Fibroblast of lung (primary cell): ENCODE results near the gene DRAP1. TPM values are rescaled to one million over a fixed set of nuclear protein-coding genes. Genes with fewer than 3 reads are reported as not detected.

Experiments
- DNase-seq, 2 donors: peaks; one replicate each; pipeline versions ENCODE4 v3.0.0 to v3.0.0-alpha.2; 2010; ENCODE audit warnings: low read depth in 2 of 2
- H2AFZ ChIP-seq: 2 replicates; pipeline ENCODE4 v1.5.1; 2012; ENCODE audit warnings: low read length, control low read depth, inconsistent platforms
- H3K27ac ChIP-seq: 2 replicates; pipeline ENCODE4 v1.5.1; 2011; ENCODE audit warnings: low read length, control low read depth; ENCODE audit not compliant: insufficient read depth
- H3K27me3 ChIP-seq: 2 replicates; pipeline ENCODE4 v1.5.1; 2011; ENCODE audit warnings: mild to moderate bottlenecking, low read length; ENCODE audit not compliant: control insufficient read depth, insufficient read depth
- H3K36me3 ChIP-seq: 2 replicates; pipeline ENCODE4 v1.5.1; 2011; ENCODE audit warnings: low read length; ENCODE audit not compliant: control insufficient read depth, insufficient read depth
- H3K4me1 ChIP-seq: 2 replicates; pipeline ENCODE4 v1.5.1; 2011; ENCODE audit warnings: low read length; ENCODE audit not compliant: control insufficient read depth, insufficient read depth; ENCODE audit errors: extremely low read depth
- H3K4me2 ChIP-seq: 2 replicates; pipeline ENCODE4 v1.5.1; 2011; ENCODE audit warnings: low read length, control low read depth; ENCODE audit not compliant: insufficient read depth; ENCODE audit errors: extremely low read depth
- H3K4me3 ChIP-seq, 4 experiments: fragments of 200-600 bp in 1 of 4; sonication (generic) in 1 of 4; replicated peaks in 1 of 4; 2 replicates each; pipeline ENCODE4 v1.5.1; 2011 to 2016; ENCODE audit warnings: low read length in 4 of 4, low read depth in 3 of 4, mild to moderate bottlenecking in 3 of 4, control low read depth in 2 of 4, inconsistent platforms in 1 of 4, mixed read lengths in 1 of 4; ENCODE audit not compliant: insufficient read depth in 1 of 4; ENCODE audit errors: control extremely low read depth in 1 of 4
- H3K79me2 ChIP-seq: 2 replicates; pipeline ENCODE4 v1.5.1; 2012; ENCODE audit warnings: mild to moderate bottlenecking, low read length, inconsistent platforms; ENCODE audit not compliant: control insufficient read depth, insufficient read depth
- H3K9ac ChIP-seq: 2 replicates; pipeline ENCODE4 v1.5.1; 2011; ENCODE audit warnings: mild to moderate bottlenecking, low read length, control low read depth; ENCODE audit not compliant: insufficient read depth
- H3K9me3 ChIP-seq: 2 replicates; pipeline ENCODE4 v1.5.1; 2012; ENCODE audit warnings: low read depth, low read length; ENCODE audit not compliant: control insufficient read depth, insufficient read depth
- H4K20me1 ChIP-seq: 2 replicates; pipeline ENCODE4 v1.5.1; 2011; ENCODE audit warnings: low read length; ENCODE audit not compliant: control insufficient read depth, insufficient read depth; ENCODE audit errors: extremely low read depth
- CTCF ChIP-seq, 2 donors: IDR thresholded peaks in 1 of 2; conservative IDR thresholded peaks in 1 of 2; 1 replicate in 1 of 2; 2 replicates in 1 of 2; pipeline ENCODE4 v1.5.1; 2011 to 2012; ENCODE audit warnings: low read length in 2 of 2, control low read depth in 1 of 2, inconsistent platforms in 1 of 2, low read depth in 1 of 2, mild to moderate bottlenecking in 1 of 2
- EZH2 ChIP-seq: IDR thresholded peaks from 2 replicates; pipeline ENCODE4 v1.5.1; 2012; ENCODE audit warnings: low read length, control low read depth, mild to moderate bottlenecking; ENCODE audit errors: missing control alignments
- polyA plus RNA-seq, 2 donors: library from polyadenylated mRNA; depleted of rRNA in 1 of 2; stranded (reverse) in 1 of 2; unstranded in 1 of 2; fragments of >200 nt; gene quantifications; 2 replicates each; pipeline ENCODE4 v1.2.1, GENCODE V29; 2011 to 2012; ENCODE audit warnings: missing spikeins in 1 of 2
- total RNA-seq: library from RNA; depleted of rRNA; stranded (reverse); fragments of >200 nt; gene quantifications from 2 replicates; pipeline ENCODE4 v1.2.1, GENCODE V29; 2014

Gene DRAP1
- total and polyA plus RNA-seq, 2 donors (not counting 1 experiment from before 2014, with no cell fraction given), result 130 to 300 TPM

GRCh38 chr11:65887723-65888162 lies 31.5 kb upstream of the DRAP1 start:
- Histone ChIP-seq H4K20me1 (no peaks in the 10 kb centered on the region), H3K79me2 (peaks cover 47% of the 10 kb centered on the region), H3K9me3 (no peaks in the 10 kb centered on the region), H3K4me1 (peaks cover 15% of the 10 kb centered on the region), H2AFZ (no peak overlapping the region), H3K9ac (peak overlapping the region; percentile 65), H3K36me3 (peaks cover 35% of the 10 kb centered on the region), H3K4me3 (peak overlapping the region; percentile 49 to 85 (median 64)), H3K4me2 (peak overlapping the region; percentile 96), H3K27ac (peak overlapping the region; percentile 98), H3K27me3 (no peaks in the 10 kb centered on the region)
- no peak for DNase-seq
- TF ChIP-seq CTCF (conservative IDR thresholded peaks at IDR 0.05 in 1 of 2, IDR thresholded peaks at IDR 0.05 in 1 of 2; ENCODE audit: low read depth in 1 of 2, low read length in 2 of 2) (no peak), EZH2 (no peak)

GRCh38 chr11:65888163-65888814 lies 30.9 kb upstream of the DRAP1 start, which contains the start of gene FIBP:
Gene FIBP, minus strand, starts transcription at chr11:65888471. Its CDS starts 53 bp downstream, at chr11:65888418.
- Histone ChIP-seq H3K4me2 (peak within 1 kb of the TSS; percentile 96), H2AFZ (peak within 1 kb of the TSS; percentile 79), H3K27me3 (no peaks in the 10 kb centered on the region), H3K27ac (peak within 1 kb of the TSS; percentile 98), H3K79me2 (peaks cover 52% of the 10 kb centered on the region), H4K20me1 (no peaks in the 10 kb centered on the region), H3K4me3 (peak within 1 kb of the TSS; percentile 49 to 85 (median 68)), H3K9me3 (no peaks in the 10 kb centered on the region), H3K9ac (peak within 1 kb of the TSS; percentile 65), H3K4me1 (peaks cover 17% of the 10 kb centered on the region), H3K36me3 (peaks cover 34% of the 10 kb centered on the region)
- TF ChIP-seq EZH2 (no peak), CTCF (conservative IDR thresholded peaks at IDR 0.05 in 1 of 2, IDR thresholded peaks at IDR 0.05 in 1 of 2; ENCODE audit: low read depth in 1 of 2, low read length in 2 of 2) (peak; percentile 58 to 62)
- DNase-seq, result peak; percentile 96 to 97

- H3K79me2 ChIP-seq, result peaks cover 70% of the 10 kb centered on the region
- no peaks in the 10 kb centered on the region for H4K20me1 ChIP-seq
- peaks cover 21% of the 10 kb centered on the region for H3K36me3 ChIP-seq
- no peak within 1 kb of the TSS for H2AFZ ChIP-seq
- peak within 1 kb of the TSS; percentile 56 to 85 (median 70) for H3K4me3 ChIP-seq
- H3K4me1 ChIP-seq, result peaks cover 24% of the 10 kb centered on the region
- peak within 1 kb of the TSS; percentile 98 for H3K27ac ChIP-seq
- TF ChIP-seq EZH2, result no peak
- TF ChIP-seq CTCF (conservative IDR thresholded peaks at IDR 0.05 in 1 of 2, IDR thresholded peaks at IDR 0.05 in 1 of 2; ENCODE audit: low read depth in 1 of 2, low read length in 2 of 2), result no peak
- peak within 1 kb of the TSS; percentile 89 for H3K9ac ChIP-seq
- no peaks in the 10 kb centered on the region for H3K9me3 ChIP-seq
- no peaks in the 10 kb centered on the region for H3K27me3 ChIP-seq
- DNase-seq, result peak; percentile 95 to 97
- peak within 1 kb of the TSS; percentile 79 for H3K4me2 ChIP-seq
Measured at GRCh38 chr11:65890324-65891218, 28.7 kb upstream of the DRAP1 start, which contains the start of gene CCDC85B. Gene CCDC85B, plus strand, starts transcription at chr11:65890673. Its CDS starts 111 bp downstream, at chr11:65890784.
